Measurements from ENCODE around the gene TRMT10A. TPM values are rescaled to one million over a fixed set of nuclear protein-coding genes. Genes with fewer than 3 reads are reported as not detected.

TRMT10A gene
- total RNA-seq, 1 donor from 2014 or later: 15.6 TPM

GRCh38 chr4:99594818-99595217, 31.0 kb upstream of the TRMT10A start:
- no peak overlapping the region for H3K27ac ChIP-seq
- no peaks in the 10 kb centered on the region for H3K79me2 ChIP-seq (ENCODE audit: low read depth)
- H3K36me3 ChIP-seq: no peaks in the 10 kb centered on the region
- H4K20me1 ChIP-seq (ENCODE audit: low read depth): no peaks in the 10 kb centered on the region
- no peaks in the 10 kb centered on the region for H3K9me3 ChIP-seq (ENCODE audit: low read depth)
- DNase-seq (ENCODE audit: low spot score): no peak
- no peak overlapping the region for H2AFZ ChIP-seq (replicated peaks)
- Mint-ChIP-seq H3K36me3 (no peaks in the 10 kb centered on the region), H3K9me3 (no peaks in the 10 kb centered on the region), H3K27me3 (ENCODE audit: insufficient read depth, low read depth) (peaks cover 4% of the 10 kb centered on the region), H3K4me1 (no peaks in the 10 kb centered on the region), H3K27ac (no peak overlapping the region), H3K4me3 (no peak overlapping the region)
- TF ChIP-seq CTCF (IDR thresholded peaks at IDR 0.05): no peak
- TF ChIP-seq EZH2phosphoT487 (IDR thresholded peaks at IDR 0.05): no peak
- no peak for TF ChIP-seq EZH2 (IDR thresholded peaks at IDR 0.05)
- H3K4me2 ChIP-seq: no peak overlapping the region
- H3K4me1 ChIP-seq: no peaks in the 10 kb centered on the region
- H3K4me3 ChIP-seq: no peak overlapping the region
- H3F3A ChIP-seq (ENCODE audit: low read depth): no peaks in the 10 kb centered on the region
- H3K9ac ChIP-seq: no peak overlapping the region
- H3K27me3 ChIP-seq: no peaks in the 10 kb centered on the region

- no peaks in the 10 kb centered on the region for H3K36me3 ChIP-seq
- Mint-ChIP-seq H3K4me3 (no peak overlapping the region), H3K4me1 (no peaks in the 10 kb centered on the region), H3K9me3 (no peaks in the 10 kb centered on the region), H3K27me3 (ENCODE audit: insufficient read depth, low read depth) (peaks cover 4% of the 10 kb centered on the region), H3K27ac (no peak overlapping the region), H3K36me3 (no peaks in the 10 kb centered on the region)
- no peaks in the 10 kb centered on the region for H3K27me3 ChIP-seq
- H3F3A ChIP-seq (ENCODE audit: low read depth): no peaks in the 10 kb centered on the region
- H3K4me2 ChIP-seq: no peak overlapping the region
- H4K20me1 ChIP-seq (ENCODE audit: low read depth): no peaks in the 10 kb centered on the region
- TF ChIP-seq CTCF (IDR thresholded peaks at IDR 0.05): no peak
- H3K9me3 ChIP-seq (ENCODE audit: low read depth): no peaks in the 10 kb centered on the region
- H3K4me3 ChIP-seq: no peak overlapping the region
- no peaks in the 10 kb centered on the region for H3K79me2 ChIP-seq (ENCODE audit: low read depth)
- DNase-seq (ENCODE audit: low spot score): no peak
- H2AFZ ChIP-seq (replicated peaks): peak overlapping the region; percentile 0
- H3K27ac ChIP-seq: no peak overlapping the region
- no peaks in the 10 kb centered on the region for H3K4me1 ChIP-seq
- H3K9ac ChIP-seq: no peak overlapping the region
Observed at GRCh38 chr4:99593781-99594641, 30.2 kb upstream of the TRMT10A start.

GRCh38 chr4:99591757-99592156, 27.9 kb upstream of the TRMT10A start:
- Mint-ChIP-seq H3K4me1 (no peaks in the 10 kb centered on the region), H3K4me3 (no peak overlapping the region), H3K9me3 (no peaks in the 10 kb centered on the region), H3K36me3 (no peaks in the 10 kb centered on the region), H3K27ac (no peak overlapping the region), H3K27me3 (ENCODE audit: insufficient read depth, low read depth) (peaks cover 1% of the 10 kb centered on the region)
- H3K27me3 ChIP-seq: no peaks in the 10 kb centered on the region
- H3F3A ChIP-seq (ENCODE audit: low read depth): no peaks in the 10 kb centered on the region
- H3K4me2 ChIP-seq: no peak overlapping the region
- H3K4me3 ChIP-seq: no peak overlapping the region
- H3K4me1 ChIP-seq: no peaks in the 10 kb centered on the region
- TF ChIP-seq EZH2 (IDR thresholded peaks at IDR 0.05) (no peak), CTCF (IDR thresholded peaks at IDR 0.05) (no peak), EZH2phosphoT487 (IDR thresholded peaks at IDR 0.05) (no peak)
- no peaks in the 10 kb centered on the region for H3K9me3 ChIP-seq (ENCODE audit: low read depth)
- no peak overlapping the region for H3K27ac ChIP-seq
- no peaks in the 10 kb centered on the region for H4K20me1 ChIP-seq (ENCODE audit: low read depth)
- no peaks in the 10 kb centered on the region for H3K79me2 ChIP-seq (ENCODE audit: low read depth)
- H3K36me3 ChIP-seq: no peaks in the 10 kb centered on the region
- H2AFZ ChIP-seq (replicated peaks): no peak overlapping the region
- DNase-seq (ENCODE audit: low spot score): no peak
- H3K9ac ChIP-seq: no peak overlapping the region
